Right lobe of liver (tissue), 6 donors: Measurements from ENCODE around the gene LMAN2L. TPM values are rescaled to one million over a fixed set of nuclear protein-coding genes. Genes with fewer than 3 reads are reported as not detected.

Source experiments
- ATAC-seq, 4 donors: fragments of 200-7000 bp; cut with Tn5 transposase; one replicate each; pipeline ENCODE4 v1.9.1; 2020; ENCODE audit warnings: mild to moderate bottlenecking in 4 of 4, moderate library complexity in 4 of 4
- DNase-seq, 3 donors: peaks; one replicate each; pipeline ENCODE4 v3.0.0-alpha.2; 2020
- H3K27ac ChIP-seq, 3 donors: fragments of 200-600 bp; one replicate each; pipeline ENCODE4 v1.8.0; 2022
- H3K27me3 ChIP-seq, 2 donors: fragments of 200-600 bp; one replicate each; pipeline ENCODE4 v1.8.0; 2022
- H3K36me3 ChIP-seq, 4 donors: fragments of 200-600 bp; sonication (generic) in 1 of 4; one replicate each; pipeline versions ENCODE4 v1.5.1 to v1.8.0; 2017 to 2022; ENCODE audit warnings: control low read depth in 1 of 4
- H3K4me1 ChIP-seq, 4 donors: fragments of 200-600 bp; sonication (generic) in 1 of 4; one replicate each; pipeline versions ENCODE4 v1.5.1 to v1.8.0; 2017 to 2022; ENCODE audit warnings: control low read depth in 1 of 4
- H3K4me3 ChIP-seq, 3 donors: fragments of 200-600 bp; one replicate each; pipeline ENCODE4 v1.8.0; 2022
- H3K9me3 ChIP-seq, 4 donors: fragments of 200-600 bp; sonication (generic) in 1 of 4; one replicate each; pipeline versions ENCODE4 v1.5.1 to v1.8.0; 2017 to 2022; ENCODE audit warnings: control low read depth in 1 of 4
- POLR2A ChIP-seq: fragments of 450-650 bp; IDR thresholded peaks from one replicate; pipeline ENCODE4 v1.6.1; 2017; ENCODE audit warnings: antibody characterized with exemption, mild to moderate bottlenecking
- WGBS: methylation state at CpG from one replicate; pipeline ENCODE4 v1.1.6; 2018; ENCODE audit warnings: low coverage, low lambda C conversion rate; ENCODE audit not compliant: insufficient coverage; ENCODE audit errors: missing lambda C conversion rate; 5-methylcytosine and 5-hydroxymethylcytosine counted together
- intact Hi-C, 2 donors: fragments of 100-400 bp; cut with DNase I; formaldehyde crosslinking; loops; one replicate each; pipeline versions ENCODE4 v1.11.2 to v1.14.1; 2022
- total RNA-seq, 6 experiments: library from RNA; depleted of rRNA in 2 of 6; stranded (reverse); fragments of >200 nt in 2 of 6; fragmentation: NEBNext Ultra II Directional in 3 of 6; extraction: Animal tissue kit (Norgen Biotek cat#: 25700) in 3 of 6; gene quantifications; one replicate each; pipeline versions ENCODE4 v1.1.0 to v1.2.4, GENCODE V29; 2016 to 2023
- TF ChIP-seq, protein P1 (sequence below), 4 donors: fragments of 200-600 bp in 3 of 4; fragments of 450-650 bp in 1 of 4; IDR thresholded peaks; one replicate each; pipeline versions ENCODE4 v1.5.1 to v1.8.0; 2016 to 2022; ENCODE audit warnings: antibody characterized with exemption in 4 of 4, mild to moderate bottlenecking in 2 of 4
- donor health status: DM: no; HTN: yes; CAD: no.
- donor health status: DM: no; HTN: no; CAD: no.
- donor health status: DM: no; HTN: no; CAD: no.
- donor health status: DM: no; HTN: yes; CAD: no.
- donor health status: DM: no; HTN: yes; CAD: no.

LMAN2L gene
- total RNA-seq, 6 experiments from 2014 or later, result 5.5 to 17.8 (median 11.3) TPM

DNA sequence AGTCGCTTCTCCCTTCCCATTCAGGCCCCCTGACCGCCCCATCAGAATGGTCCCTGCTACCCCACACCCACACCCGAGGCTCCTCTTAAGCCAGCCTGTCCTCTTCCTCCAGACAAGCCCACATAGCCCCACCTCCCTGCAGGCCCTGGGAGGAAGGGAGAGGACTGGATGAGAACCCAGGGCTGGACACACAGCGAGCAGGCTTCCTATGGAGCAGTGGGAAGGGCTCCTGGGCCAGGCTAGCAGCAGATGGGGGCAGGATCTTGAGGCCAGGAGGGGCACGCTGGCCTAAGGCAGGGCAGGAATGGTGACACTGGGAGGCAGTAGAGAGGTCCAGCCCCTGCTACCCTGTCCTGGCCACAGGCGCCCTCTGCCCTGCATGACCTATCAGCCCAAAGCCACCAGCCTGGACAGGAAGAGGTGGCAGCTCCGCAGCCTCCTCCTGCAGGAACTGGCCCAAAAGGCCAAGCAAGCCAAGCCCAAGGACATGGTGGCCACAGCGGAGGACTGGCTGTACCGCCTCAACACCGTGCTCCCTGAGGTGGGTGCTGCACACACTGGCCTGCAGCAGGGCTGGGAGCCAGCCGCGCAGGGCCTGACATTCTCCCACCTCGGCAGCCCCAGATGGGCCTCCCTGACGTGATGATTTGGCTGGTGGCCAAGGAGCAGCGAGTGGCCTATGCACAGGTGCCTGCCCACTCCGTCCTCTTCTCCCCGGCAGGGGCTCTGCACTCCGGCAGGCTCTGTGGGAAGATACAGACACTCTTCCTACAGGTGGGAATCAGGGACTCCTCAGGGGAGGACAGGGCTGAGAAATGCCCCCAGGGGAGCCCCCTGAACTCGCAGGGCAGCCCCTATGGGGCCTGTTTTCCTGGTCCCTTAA lies 54.0 kb downstream of the LMAN2L start:
- no peaks in the 10 kb centered on the region for H3K27me3 ChIP-seq
- ATAC-seq (peak in 3 of 4 donors; percentile 13 to 22 (median 15)), DNase-seq (no peak)
- no peaks in the 10 kb centered on the region for H3K36me3 ChIP-seq
- no peak for TF ChIP-seq POLR2A
- TF ChIP-seq, protein P1, sequence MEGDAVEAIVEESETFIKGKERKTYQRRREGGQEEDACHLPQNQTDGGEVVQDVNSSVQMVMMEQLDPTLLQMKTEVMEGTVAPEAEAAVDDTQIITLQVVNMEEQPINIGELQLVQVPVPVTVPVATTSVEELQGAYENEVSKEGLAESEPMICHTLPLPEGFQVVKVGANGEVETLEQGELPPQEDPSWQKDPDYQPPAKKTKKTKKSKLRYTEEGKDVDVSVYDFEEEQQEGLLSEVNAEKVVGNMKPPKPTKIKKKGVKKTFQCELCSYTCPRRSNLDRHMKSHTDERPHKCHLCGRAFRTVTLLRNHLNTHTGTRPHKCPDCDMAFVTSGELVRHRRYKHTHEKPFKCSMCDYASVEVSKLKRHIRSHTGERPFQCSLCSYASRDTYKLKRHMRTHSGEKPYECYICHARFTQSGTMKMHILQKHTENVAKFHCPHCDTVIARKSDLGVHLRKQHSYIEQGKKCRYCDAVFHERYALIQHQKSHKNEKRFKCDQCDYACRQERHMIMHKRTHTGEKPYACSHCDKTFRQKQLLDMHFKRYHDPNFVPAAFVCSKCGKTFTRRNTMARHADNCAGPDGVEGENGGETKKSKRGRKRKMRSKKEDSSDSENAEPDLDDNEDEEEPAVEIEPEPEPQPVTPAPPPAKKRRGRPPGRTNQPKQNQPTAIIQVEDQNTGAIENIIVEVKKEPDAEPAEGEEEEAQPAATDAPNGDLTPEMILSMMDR (IDR thresholded peaks at IDR 0.05), result no peak
- H3K4me1 ChIP-seq, result peaks cover 0 to 5% (median 0%) of the 10 kb centered on the region in 4 donors
- 40% methylated on average over 1 of the region's 19 CpGs for WGBS
- intact Hi-C loops, result no loop called here
- H3K27ac ChIP-seq, result no peak overlapping the region
- no peak overlapping the region for H3K4me3 ChIP-seq
- H3K9me3 ChIP-seq, result no peaks in the 10 kb centered on the region

DNA sequence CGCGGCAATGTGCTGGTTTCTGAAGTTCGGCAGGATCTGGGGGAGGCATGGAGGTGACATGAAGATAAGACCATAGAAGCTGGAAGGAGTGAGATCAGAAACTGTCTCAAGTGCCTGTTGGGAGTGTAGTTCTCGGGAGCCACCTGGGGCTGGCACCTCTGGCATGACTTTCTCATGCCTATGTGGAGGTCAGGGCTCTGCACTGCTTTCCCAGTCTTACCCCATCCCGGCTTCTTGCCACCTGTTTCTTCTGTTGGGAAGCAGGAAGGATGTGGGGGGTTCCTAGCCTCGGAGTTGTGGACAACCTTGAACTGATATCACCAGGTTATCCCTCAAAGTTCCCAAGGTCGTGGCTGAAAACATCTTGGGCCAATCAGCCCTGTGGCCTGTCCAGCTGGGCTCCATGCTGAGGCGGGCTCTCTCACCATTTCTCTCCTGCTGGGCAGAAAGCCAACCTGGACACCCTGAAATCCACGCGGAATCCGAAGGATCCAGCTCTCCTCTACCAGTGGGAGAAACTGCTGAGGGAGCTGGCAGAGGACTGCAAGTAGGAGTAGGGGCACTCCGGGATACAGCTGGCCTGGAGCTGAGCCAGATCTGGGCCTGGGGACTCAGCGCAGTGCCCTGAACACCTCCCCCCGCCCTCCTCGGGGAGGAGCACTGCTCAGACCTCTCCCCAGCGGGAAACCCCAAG lies 54.8 kb downstream of the LMAN2L start:
- WGBS, result 79% methylated on average over 5 of the region's 16 CpGs
- no peak overlapping the region for H3K4me3 ChIP-seq
- no peak overlapping the region for H3K27ac ChIP-seq
- TF ChIP-seq, protein P1 (IDR thresholded peaks at IDR 0.05), result no peak
- TF ChIP-seq POLR2A, result no peak
- no peaks in the 10 kb centered on the region for H3K27me3 ChIP-seq
- H3K9me3 ChIP-seq, result no peaks in the 10 kb centered on the region
- intact Hi-C loops, result no loop called here
- ATAC-seq (no peak), DNase-seq (no peak)
- peaks cover 0 to 9% (median 0%) of the 10 kb centered on the region in 4 donors for H3K4me1 ChIP-seq
- H3K36me3 ChIP-seq, result no peaks in the 10 kb centered on the region

DNA sequence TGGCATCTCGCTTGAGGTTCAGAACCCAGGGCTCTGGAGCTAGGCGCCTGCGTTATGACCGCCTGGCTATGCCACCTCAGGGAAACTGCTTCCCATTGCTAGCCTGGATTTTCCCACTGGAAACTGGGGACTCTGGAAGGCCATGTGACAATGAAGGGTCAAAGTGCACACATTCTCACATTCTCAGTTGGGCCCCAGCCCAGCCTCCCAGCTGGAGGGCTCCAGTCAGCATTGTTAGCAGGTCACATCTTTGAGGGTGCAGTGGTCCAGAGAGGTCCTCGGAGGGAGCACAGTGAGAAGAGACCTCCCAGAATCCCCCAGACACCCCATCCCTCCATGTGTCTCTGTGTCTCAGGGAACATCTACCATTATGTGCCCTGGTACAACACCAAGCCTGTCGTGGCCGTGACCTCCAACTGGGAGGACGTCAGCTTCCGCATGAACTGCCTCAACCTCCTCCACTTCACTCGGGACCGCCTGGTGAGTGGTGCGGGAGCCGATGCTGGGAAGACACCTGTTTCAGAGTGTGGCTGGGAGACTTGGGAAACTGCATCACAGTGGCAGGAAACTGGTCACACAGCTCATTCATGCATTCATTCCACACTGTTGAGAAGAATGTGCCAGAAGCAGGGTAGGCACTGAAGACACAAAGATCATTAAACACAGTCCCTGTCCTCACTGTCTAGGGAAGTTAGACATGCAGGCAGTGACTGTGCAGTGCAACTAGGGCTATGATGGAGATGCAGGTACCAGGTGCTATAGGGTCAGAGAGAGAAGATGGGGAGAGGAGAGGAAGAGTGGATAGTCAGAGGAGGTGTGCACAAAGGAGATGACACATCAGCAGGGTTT lies 55.7 kb downstream of the LMAN2L start:
- no peaks in the 10 kb centered on the region for H3K9me3 ChIP-seq
- ATAC-seq, result peak; percentile 38 to 62 (median 54)
- H3K4me3 ChIP-seq, result no peak overlapping the region
- H3K4me1 ChIP-seq, result peaks cover 0 to 12% (median 0%) of the 10 kb centered on the region in 4 donors
- no peaks in the 10 kb centered on the region for H3K27me3 ChIP-seq
- intact Hi-C loops, result no loop called here
- WGBS, result 67% methylated on average over 1 of the region's 13 CpGs
- no peak for TF ChIP-seq POLR2A
- TF ChIP-seq, protein P1 (IDR thresholded peaks at IDR 0.05), result no peak
- H3K36me3 ChIP-seq, result no peaks in the 10 kb centered on the region
- DNase-seq, result no peak
- no peak overlapping the region for H3K27ac ChIP-seq

DNA sequence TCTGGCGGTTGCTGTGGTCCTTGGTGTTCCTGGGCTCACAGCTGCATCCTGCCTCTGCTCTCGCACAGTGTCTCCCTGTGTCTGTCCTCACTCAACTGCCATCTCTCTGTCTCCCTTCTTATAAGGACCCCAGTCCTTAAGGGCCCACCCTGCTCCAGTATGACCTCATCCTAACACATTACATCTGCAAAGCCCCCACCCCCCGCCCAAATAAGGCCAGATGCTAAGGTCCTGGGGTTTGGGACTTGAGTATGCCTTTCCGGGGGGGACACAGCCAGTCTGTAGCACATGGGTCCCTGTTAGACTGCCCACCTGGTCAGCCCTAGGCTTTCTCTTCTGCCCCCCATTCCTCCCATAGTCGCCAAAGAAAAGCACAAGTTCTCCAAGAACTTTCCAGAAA lies 56.6 kb downstream of the LMAN2L start:
- ATAC-seq, result no peak
- intact Hi-C loops, result no loop called here
- Histone ChIP-seq H3K4me1 (peaks cover 0 to 12% (median 0%) of the 10 kb centered on the region in 4 donors), H3K27ac (no peak overlapping the region), H3K27me3 (no peaks in the 10 kb centered on the region), H3K9me3 (no peaks in the 10 kb centered on the region), H3K4me3 (no peak overlapping the region), H3K36me3 (no peaks in the 10 kb centered on the region)
- 74% methylated on average over 4 of the region's 5 CpGs for WGBS
- DNase-seq, result no peak
- TF ChIP-seq POLR2A, result no peak
- TF ChIP-seq, protein P1 (IDR thresholded peaks at IDR 0.05), result no peak
